GM12864 (cell line): ENCODE data around the gene FUT6.
"Not testable (repeated sequence)": the region's sequence is repeated elsewhere in the genome, so short reads cannot be mapped to it uniquely, and the experiment has no call there.

ENCODE experiments used
- DNase-seq: peaks from one replicate; pipeline ENCODE4 v3.0.0-alpha.2; 2011; ENCODE audit warnings: low read depth
- H3K4me3 ChIP-seq: 2 replicates; pipeline ENCODE4 v1.5.1; 2011; ENCODE audit warnings: mild to moderate bottlenecking, low read depth, low read length, control low read depth
- CTCF ChIP-seq: IDR thresholded peaks from 2 replicates; pipeline ENCODE4 v1.5.1; 2011; ENCODE audit warnings: low read depth, mild to moderate bottlenecking, moderate library complexity, low read length, control low read depth, inconsistent platforms; ENCODE audit errors: missing control alignments

Gene FUT6, protein sequence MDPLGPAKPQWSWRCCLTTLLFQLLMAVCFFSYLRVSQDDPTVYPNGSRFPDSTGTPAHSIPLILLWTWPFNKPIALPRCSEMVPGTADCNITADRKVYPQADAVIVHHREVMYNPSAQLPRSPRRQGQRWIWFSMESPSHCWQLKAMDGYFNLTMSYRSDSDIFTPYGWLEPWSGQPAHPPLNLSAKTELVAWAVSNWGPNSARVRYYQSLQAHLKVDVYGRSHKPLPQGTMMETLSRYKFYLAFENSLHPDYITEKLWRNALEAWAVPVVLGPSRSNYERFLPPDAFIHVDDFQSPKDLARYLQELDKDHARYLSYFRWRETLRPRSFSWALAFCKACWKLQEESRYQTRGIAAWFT

DNA sequence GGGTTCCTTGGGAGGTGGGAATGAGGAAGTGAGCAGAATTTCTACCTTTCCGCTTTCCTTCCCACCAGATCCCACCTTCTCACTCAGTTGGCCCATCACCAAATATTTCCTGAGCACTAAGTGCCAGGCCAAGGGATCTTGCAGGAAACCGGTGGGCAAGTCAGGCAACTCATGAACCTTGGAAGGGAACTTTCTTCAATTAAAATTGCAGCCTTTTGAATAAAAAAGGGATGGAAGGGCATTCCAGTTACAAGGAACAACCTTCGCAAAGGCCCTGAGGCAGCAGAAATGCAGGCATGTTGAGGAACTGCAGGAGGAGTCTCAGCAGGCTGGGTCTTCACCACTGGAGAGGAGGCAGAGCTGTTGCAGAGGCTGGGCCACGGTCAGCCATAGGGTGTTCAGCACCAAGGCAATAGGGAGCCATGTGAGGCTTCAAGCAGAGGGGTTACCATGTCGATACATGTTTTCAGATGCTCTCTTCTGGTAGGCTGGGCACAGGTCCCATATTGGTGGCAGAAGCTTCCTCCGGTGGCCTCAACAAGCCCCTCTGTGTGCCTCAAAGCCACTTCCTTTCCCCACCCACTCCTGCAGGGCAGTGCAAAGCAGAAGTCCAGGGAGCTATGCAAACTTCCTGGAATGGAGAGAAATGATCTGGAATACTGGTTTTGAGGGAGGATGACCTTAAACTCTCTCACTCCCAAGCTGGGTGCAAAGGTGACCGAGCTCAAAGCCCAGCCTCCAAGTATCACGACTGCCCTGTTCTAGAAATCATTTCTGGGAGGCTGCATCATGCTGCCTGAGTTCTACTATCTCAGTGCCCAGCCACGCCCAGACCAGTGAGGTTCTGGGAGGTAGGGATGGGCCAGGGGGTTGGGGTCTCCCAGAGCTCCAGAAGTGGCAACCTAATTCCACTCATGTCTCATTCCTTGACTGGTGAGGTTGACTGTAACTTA lies at the start of gene FUT6:
Gene FUT6 (minus strand): TSS at position 638 of the 953 bp plus-strand sequence. CDS start 7,135 bp downstream, outside the sequence.
- TF ChIP-seq CTCF, result no peak
- H3K4me3 ChIP-seq, result no peak within 1 kb of the TSS
- DNase-seq, result no peak

DNA sequence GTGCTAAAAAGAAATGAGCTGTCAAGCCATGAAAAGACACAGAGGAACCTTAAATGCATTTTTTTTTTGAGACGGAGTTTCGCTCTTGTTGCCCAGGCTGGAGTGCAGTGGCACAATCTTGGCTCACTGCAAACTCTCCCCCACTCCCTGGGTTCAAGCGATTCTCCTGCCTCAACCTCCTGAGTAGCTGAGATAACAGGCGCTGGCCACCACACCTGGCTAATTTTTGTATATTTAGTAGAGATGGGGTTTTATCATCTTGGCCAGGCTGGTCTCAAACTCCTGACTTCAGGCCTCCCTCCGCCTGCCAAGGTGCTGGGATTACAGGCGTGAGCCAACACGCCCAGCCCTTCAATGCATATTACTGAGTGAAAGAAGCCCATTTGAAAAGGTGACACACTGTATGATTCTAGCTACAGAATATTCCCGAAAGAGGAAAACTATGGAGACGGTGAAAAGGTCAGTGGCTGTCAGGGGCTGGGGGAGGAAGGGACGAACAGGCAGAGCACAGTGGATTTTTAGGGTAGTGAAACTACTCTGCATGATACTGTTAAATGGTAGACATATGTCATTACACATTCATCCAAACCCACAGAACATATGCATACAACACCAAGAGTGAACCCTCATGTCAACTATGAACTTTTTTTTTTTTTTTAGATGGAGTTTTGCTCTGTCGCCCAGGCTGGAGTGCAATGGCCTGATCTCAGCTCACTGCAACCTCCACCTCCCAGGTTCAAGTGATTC lies 44.7 kb upstream of the FUT6 start:
- not testable (repeated sequence) for DNase-seq, H3K4me3 ChIP-seq

DNA sequence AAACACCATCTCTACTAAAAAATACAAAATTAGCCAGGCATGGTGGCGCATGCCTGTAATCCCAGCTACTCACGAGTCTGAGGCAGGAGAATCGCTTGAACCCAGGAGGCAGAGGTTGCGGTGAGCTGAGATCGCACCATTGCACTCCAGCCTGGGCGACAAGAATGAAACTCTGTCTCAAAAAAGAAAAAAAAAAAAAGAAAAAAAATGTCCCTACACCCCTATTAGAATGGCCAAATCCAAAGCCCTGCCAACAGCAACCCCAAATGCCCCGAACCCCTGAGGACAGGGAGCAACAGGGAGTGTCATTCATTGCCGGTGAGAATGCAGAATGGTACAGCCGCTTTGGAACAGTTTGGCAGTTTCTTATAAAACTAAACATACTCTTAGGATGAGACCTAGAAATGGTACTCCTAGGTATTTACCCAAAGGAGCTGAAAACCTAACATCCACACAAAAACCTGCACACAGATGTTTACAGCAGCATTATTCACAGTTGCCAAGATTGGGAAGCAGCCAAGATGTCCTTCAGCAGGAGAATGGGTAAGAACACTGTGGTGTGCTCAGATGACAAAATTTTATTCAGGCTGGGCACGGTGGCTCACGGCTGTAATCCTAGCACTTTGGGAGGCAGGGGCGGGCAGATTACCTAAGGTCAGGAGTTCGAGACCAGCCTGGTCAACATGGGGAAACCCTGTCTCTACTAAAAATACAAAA lies 43.8 kb upstream of the FUT6 start:
- DNase-seq, H3K4me3 ChIP-seq: not testable (repeated sequence)

GRCh38 chr19:5882421-5882968 lies 43.0 kb upstream of the FUT6 start:
- no peak for TF ChIP-seq CTCF
- DNase-seq, result no peak
- H3K4me3 ChIP-seq, result no peak overlapping the region

DNA sequence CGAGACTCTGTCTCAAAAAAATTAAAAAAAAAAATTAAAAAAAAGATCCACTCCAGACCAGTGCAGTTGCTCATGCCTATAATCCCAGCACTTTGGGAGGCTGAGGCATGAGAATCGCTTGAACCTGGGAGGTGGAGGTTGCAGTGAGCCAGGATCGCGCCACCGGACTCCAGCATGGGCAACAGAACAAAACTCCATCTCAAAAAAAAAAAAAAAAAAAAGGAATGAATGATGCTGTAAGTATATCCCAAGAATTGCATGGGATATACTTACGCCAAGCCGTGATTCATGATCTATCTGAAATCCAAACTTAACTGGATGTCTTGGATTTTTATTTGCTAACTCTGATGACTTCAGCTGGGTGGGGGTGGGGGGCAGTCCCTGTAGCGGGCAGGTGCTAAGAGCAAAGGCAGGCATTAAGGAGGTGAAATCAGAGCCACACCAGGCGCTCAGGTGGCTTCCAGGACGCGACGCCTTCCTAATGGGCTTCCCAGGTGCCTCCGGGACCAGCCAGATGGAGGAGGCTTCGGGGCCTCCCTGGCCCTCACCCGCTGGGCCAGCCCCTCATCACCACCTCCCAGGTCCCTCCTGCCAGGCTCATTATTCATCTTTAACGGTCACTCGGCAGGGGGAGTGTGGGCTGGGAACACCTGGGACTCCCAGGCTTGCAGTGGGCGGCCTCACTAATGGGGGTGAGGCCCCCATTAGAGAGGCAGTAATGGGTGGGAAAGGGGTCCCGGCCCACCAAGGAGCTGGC lies 42.2 kb upstream of the FUT6 start:
- DNase-seq, result no peak
- no peak overlapping the region for H3K4me3 ChIP-seq
- TF ChIP-seq CTCF, result no peak

DNA sequence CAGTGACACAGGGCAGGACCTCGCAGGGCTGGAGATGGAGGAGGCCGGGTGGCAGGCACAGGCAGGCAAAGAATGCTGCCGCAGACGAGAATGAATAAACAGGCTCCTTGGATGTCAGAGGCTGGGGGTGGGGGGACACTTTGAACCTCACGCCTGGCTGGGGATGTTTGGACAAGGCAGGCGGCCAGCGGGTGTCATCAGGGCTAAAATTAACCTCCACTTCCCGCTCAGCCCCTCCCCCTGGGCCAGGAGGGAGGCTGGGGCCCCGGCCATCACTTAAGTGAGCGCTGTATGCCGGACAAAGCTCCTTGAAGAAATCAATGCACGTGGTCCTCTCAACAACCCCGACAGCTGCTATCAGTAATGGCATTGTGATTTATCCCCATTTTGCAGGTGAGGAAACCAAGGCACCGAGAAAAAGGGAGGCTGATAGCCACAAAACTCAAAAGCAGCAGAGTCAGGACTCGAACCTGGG lies 41.1 kb upstream of the FUT6 start:
- TF ChIP-seq CTCF, result no peak
- DNase-seq, result no peak
- H3K4me3 ChIP-seq, result no peak overlapping the region

DNA sequence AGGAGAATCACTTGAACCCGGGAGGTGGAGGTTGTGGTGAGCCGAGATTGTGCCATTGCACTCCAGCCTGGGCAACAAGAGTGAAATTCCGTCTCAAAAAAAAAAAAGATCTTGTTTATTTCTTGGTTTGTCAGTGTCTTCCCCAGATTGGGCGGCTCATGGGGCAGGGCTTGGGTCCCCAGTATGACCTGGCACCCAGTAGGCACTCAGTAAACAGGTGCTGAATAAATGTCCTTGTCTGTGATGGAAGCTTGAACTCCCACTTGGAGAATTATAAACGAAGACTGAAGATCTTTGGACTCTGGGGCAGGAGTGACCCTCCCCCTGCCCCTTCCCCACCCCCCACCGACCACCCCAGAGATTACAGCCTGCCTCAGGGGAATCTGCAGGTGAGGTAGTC lies 40.7 kb upstream of the FUT6 start:
- no peak overlapping the region for H3K4me3 ChIP-seq
- no peak for TF ChIP-seq CTCF
- DNase-seq, result no peak
